ENCODE results near the gene SCN4B.

DNA sequence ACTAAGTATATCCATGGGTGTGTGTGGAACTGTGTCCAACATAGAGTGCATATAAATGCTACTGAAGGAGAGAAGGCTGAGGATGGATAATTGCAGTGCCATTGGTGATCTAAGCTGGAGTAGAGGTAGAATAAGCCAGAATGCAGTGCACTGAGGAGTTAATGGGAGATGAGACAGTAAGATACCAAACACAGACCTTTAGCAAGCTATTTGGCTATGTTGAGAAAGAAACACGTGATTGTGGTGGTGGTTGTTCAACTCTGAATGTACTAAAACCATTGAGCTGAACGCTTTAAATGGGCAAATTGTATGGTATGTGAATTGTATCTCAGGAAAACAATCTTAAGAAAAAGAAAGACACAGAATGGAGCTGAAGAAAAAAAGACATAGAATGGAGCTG lies 49.3 kb upstream of the SCN4B start:
- TF ChIP-seq, protein P1, sequence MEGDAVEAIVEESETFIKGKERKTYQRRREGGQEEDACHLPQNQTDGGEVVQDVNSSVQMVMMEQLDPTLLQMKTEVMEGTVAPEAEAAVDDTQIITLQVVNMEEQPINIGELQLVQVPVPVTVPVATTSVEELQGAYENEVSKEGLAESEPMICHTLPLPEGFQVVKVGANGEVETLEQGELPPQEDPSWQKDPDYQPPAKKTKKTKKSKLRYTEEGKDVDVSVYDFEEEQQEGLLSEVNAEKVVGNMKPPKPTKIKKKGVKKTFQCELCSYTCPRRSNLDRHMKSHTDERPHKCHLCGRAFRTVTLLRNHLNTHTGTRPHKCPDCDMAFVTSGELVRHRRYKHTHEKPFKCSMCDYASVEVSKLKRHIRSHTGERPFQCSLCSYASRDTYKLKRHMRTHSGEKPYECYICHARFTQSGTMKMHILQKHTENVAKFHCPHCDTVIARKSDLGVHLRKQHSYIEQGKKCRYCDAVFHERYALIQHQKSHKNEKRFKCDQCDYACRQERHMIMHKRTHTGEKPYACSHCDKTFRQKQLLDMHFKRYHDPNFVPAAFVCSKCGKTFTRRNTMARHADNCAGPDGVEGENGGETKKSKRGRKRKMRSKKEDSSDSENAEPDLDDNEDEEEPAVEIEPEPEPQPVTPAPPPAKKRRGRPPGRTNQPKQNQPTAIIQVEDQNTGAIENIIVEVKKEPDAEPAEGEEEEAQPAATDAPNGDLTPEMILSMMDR (IDR thresholded peaks at IDR 0.05), result no peak
- TF ChIP-seq POLR2A (IDR thresholded peaks at IDR 0.05), result no peak
